ENCODE data around the gene PACRG.

PACRG gene

DNA sequence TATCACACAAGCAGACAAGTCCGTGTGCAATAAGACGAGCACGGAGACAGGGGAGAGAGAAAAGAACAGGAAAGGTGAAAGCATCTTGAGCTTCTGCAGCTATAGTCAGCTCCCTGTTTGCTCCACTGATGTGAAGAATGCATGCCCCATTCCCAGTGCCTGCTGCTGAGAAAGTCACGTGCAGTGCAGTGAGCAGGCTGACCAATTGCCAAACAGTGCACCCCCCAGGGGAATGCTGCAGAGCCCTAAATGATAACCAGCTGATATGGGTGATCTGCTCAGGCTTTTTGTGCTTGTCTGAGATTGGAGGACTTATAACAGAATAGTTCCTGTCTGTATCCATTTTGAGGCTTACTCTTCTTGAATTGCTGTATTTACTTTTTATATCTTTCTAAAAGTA lies 121.5 kb downstream of the PACRG start:
- no peak overlapping the region for H3K4me3 ChIP-seq (ENCODE audit: low read depth in 1 of 2, low read length in 2 of 2)
- no peak overlapping the region for H3K9ac ChIP-seq (ENCODE audit: low read length)
- H3K27me3 ChIP-seq (ENCODE audit: control insufficient read depth in 1 of 2, insufficient read depth in 2 of 2, low read length in 2 of 2): no peaks in the 10 kb centered on the region
- H3K9me3 ChIP-seq (ENCODE audit: low read length): no peaks in the 10 kb centered on the region
- no peaks in the 10 kb centered on the region for H3K4me1 ChIP-seq (ENCODE audit: insufficient read depth, low read length)
- no peaks in the 10 kb centered on the region for H3K36me3 ChIP-seq (ENCODE audit: insufficient read depth, low read length)
- no peak overlapping the region for H3K27ac ChIP-seq (ENCODE audit: low read depth, low read length)

DNA sequence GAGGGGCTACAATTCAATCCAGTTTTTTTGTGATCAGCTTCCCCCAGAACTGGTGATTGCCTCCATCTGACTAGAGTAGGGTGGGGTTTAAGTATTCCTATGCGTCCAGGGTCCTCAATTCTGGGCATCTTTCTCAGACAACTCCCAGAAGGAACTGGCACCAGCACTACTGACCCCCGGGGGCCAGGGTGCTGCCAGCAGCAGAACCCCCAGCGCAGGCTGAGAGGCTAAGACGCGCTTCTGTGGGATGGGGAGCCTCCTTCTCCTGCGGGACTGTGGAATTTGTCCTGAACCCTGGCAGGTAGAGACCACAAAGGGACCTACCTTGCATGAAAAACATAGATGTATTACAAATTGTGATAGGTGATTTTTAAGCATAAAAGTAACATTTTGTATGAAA lies 124.4 kb downstream of the PACRG start:
- Histone ChIP-seq H3K27ac (ENCODE audit: low read depth, low read length) (no peak overlapping the region), H3K4me3 (ENCODE audit: low read depth in 1 of 2, low read length in 2 of 2) (no peak overlapping the region), H3K27me3 (ENCODE audit: control insufficient read depth in 1 of 2, insufficient read depth in 2 of 2, low read length in 2 of 2) (no peaks in the 10 kb centered on the region), H3K9ac (ENCODE audit: low read length) (no peak overlapping the region), H3K9me3 (ENCODE audit: low read length) (no peaks in the 10 kb centered on the region), H3K4me1 (ENCODE audit: insufficient read depth, low read length) (no peaks in the 10 kb centered on the region), H3K36me3 (ENCODE audit: insufficient read depth, low read length) (no peaks in the 10 kb centered on the region)

DNA sequence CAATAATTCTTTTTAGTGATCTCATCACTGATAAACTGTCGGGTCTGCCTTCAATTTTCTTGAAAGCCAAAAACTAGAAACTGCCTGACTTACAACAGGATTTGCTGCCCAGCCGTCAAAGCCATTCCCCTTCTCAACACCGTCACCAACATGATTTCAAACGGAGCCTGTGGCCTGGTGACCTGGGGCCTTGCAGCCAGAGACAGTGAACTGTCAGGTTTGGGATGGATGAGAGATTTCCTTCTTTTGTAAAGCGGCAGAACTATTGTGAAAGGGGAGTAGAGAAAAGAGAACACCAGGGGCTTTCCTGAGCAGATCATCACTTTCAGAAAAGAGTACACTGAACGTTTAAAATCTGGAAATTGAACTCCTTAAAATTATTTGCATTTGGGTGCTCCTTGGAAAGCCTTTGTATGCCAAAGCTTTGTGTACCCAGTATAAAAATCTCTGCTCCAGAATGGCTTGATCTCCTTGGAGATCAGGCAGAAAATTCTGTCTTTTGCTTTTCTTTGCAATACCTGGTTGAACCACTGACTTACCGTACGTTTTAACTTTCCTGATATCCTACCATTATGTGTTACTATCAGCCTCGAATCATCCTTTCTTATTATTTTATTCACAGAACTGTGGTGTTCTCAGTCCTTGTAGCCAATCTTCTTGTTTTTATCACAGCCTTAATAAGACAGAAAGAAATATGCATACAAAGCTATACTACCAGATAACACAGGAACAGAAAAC lies 125.2 kb downstream of the PACRG start:
- Histone ChIP-seq H3K9ac (ENCODE audit: low read length) (no peak overlapping the region), H3K9me3 (ENCODE audit: low read length) (no peaks in the 10 kb centered on the region)

DNA sequence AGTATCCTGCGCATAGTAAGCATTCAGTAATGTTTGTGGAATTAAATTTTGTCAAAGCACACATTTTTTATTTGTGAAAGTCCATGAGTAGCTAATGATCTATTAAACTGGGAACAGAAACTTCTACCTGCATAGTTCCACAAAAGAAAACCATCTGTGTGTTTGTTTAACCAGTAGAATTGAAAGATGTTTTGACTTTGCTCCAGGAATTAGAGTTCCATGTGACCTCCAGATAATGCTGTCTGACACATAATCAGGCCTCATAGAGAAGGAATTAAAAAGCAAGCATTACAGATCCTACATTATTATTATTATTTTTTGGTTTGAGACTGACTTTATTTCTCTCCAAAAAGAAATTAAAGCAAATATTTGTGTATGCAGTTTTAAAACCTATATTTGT lies 126.5 kb downstream of the PACRG start:
- H3K9me3 ChIP-seq (ENCODE audit: low read length): no peaks in the 10 kb centered on the region
- no peaks in the 10 kb centered on the region for H3K4me1 ChIP-seq (ENCODE audit: insufficient read depth, low read length)
- H3K27ac ChIP-seq (ENCODE audit: low read depth, low read length): no peak overlapping the region
- H3K9ac ChIP-seq (ENCODE audit: low read length): no peak overlapping the region
- no peaks in the 10 kb centered on the region for H3K27me3 ChIP-seq (ENCODE audit: control insufficient read depth in 1 of 2, insufficient read depth in 2 of 2, low read length in 2 of 2)
- no peaks in the 10 kb centered on the region for H3K36me3 ChIP-seq (ENCODE audit: insufficient read depth, low read length)
- H3K4me3 ChIP-seq (ENCODE audit: low read depth in 1 of 2, low read length in 2 of 2): no peak overlapping the region

More for the DNA sequence above, 125.2 kb downstream of the PACRG start:
- Histone ChIP-seq H3K36me3 (ENCODE audit: insufficient read depth, low read length) (no peaks in the 10 kb centered on the region), H3K4me3 (ENCODE audit: low read depth in 1 of 2, low read length in 2 of 2) (no peak overlapping the region), H3K27me3 (ENCODE audit: control insufficient read depth in 1 of 2, insufficient read depth in 2 of 2, low read length in 2 of 2) (no peaks in the 10 kb centered on the region), H3K27ac (ENCODE audit: low read depth, low read length) (no peak overlapping the region), H3K4me1 (ENCODE audit: insufficient read depth, low read length) (no peaks in the 10 kb centered on the region)

DNA sequence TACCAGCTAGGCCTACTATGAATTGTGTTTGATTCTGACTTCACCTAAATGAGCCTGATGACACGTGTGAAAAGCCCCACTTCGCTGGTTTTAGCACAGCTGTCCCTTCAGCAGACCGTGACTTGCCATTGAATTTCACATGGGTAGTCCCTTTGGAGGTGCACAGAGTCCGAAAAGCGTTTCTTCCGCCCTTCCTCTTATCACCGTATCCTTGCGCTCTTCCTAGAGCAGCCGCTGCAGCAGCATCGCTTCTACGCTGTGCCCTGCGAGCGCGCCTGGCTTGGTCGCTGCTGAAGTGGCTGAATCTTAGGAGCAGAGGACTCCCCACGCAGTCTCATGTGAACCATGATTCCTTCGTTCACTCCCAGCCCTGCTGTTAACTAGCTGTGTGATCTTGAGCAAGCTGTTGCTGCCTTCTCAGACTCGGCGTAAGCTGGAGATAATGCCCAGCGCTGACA lies 127.0 kb downstream of the PACRG start:
- no peak overlapping the region for H3K4me3 ChIP-seq (ENCODE audit: low read depth in 1 of 2, low read length in 2 of 2)
- no peaks in the 10 kb centered on the region for H3K4me1 ChIP-seq (ENCODE audit: insufficient read depth, low read length)
- no peak overlapping the region for H3K9ac ChIP-seq (ENCODE audit: low read length)
- H3K27ac ChIP-seq (ENCODE audit: low read depth, low read length): no peak overlapping the region
- no peaks in the 10 kb centered on the region for H3K9me3 ChIP-seq (ENCODE audit: low read length)
- no peaks in the 10 kb centered on the region for H3K27me3 ChIP-seq (ENCODE audit: control insufficient read depth in 1 of 2, insufficient read depth in 2 of 2, low read length in 2 of 2)
- H3K36me3 ChIP-seq (ENCODE audit: insufficient read depth, low read length): no peaks in the 10 kb centered on the region

DNA sequence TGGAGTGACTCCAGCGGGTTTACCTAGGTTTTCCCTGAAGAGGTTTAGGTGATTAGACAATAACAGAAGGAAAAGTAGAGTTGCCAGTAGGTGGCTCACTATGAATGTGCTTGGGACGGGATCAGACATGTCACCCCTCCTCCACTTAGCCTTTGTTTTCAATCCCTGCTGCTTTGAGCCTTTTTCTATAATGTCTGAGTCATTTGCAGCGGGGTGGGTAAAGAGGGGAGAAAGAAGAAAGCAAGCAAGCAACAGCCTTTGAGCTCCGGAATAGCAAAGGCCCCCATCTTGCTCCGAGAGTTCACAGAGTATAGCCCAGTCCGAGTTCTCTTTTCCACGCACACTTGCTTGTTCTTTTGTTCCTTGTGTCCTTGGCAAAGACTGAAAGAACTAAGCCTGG lies 129.1 kb downstream of the PACRG start:
- Histone ChIP-seq H3K4me1 (ENCODE audit: insufficient read depth, low read length) (no peaks in the 10 kb centered on the region), H3K36me3 (ENCODE audit: insufficient read depth, low read length) (no peaks in the 10 kb centered on the region), H3K4me3 (ENCODE audit: low read depth in 1 of 2, low read length in 2 of 2) (peak overlapping the region in 1 of 2 donors; percentile 37), H3K27ac (ENCODE audit: low read depth, low read length) (no peak overlapping the region), H3K9me3 (ENCODE audit: low read length) (no peaks in the 10 kb centered on the region), H3K9ac (ENCODE audit: low read length) (no peak overlapping the region), H3K27me3 (ENCODE audit: control insufficient read depth in 1 of 2, insufficient read depth in 2 of 2, low read length in 2 of 2) (no peaks in the 10 kb centered on the region)

DNA sequence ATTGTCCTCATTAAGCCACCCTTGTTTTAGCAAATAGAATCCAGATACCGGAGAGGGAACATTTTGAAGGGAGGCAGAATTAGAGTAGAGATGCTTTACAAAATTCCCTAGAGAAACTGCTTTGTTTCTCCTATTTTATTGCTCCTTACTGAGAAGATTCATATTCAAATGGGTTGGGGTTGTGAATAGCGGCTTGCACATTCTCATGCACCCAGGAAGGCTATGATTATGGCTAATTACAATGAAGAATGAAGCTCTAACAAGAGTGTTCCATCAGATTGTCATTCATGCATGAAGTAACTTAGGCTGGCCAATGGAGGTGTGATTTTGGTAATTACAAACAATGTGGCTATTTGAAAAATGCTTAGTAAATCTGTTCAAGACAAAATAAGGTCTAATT lies 129.6 kb downstream of the PACRG start:
- no peaks in the 10 kb centered on the region for H3K36me3 ChIP-seq (ENCODE audit: insufficient read depth, low read length)
- H3K27me3 ChIP-seq (ENCODE audit: control insufficient read depth in 1 of 2, insufficient read depth in 2 of 2, low read length in 2 of 2): no peaks in the 10 kb centered on the region
- no peaks in the 10 kb centered on the region for H3K4me1 ChIP-seq (ENCODE audit: insufficient read depth, low read length)
- H3K9me3 ChIP-seq (ENCODE audit: low read length): no peaks in the 10 kb centered on the region
- no peak overlapping the region for H3K9ac ChIP-seq (ENCODE audit: low read length)
- no peak overlapping the region for H3K27ac ChIP-seq (ENCODE audit: low read depth, low read length)
- H3K4me3 ChIP-seq (ENCODE audit: low read depth in 1 of 2, low read length in 2 of 2): peak overlapping the region in 1 of 2 donors; percentile 37

DNA sequence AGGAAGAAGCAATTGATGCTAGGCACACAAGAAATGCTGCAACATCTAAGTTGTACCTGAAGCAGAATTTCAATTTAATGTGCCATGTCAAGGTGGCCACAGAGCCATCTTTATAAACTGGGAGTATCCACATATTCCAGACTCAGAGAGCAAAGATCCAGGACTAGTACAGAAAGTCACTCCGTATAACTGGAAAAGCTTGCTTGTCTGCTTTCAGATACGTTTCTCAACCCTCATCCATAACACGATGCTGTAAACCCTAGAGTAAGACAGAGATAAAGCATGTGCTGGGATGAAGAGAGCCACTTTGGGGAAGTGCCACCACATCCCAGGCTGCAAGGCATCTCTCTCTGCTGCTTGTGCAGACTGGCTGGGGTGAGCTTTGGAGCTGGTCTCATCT lies 134.7 kb downstream of the PACRG start:
- Histone ChIP-seq H3K27ac (ENCODE audit: low read depth, low read length) (no peak overlapping the region), H3K27me3 (ENCODE audit: control insufficient read depth in 1 of 2, insufficient read depth in 2 of 2, low read length in 2 of 2) (no peaks in the 10 kb centered on the region), H3K9me3 (ENCODE audit: low read length) (no peaks in the 10 kb centered on the region), H3K9ac (ENCODE audit: low read length) (no peak overlapping the region), H3K36me3 (ENCODE audit: insufficient read depth, low read length) (no peaks in the 10 kb centered on the region), H3K4me3 (ENCODE audit: low read depth in 1 of 2, low read length in 2 of 2) (no peak overlapping the region), H3K4me1 (ENCODE audit: insufficient read depth, low read length) (no peaks in the 10 kb centered on the region)

DNA sequence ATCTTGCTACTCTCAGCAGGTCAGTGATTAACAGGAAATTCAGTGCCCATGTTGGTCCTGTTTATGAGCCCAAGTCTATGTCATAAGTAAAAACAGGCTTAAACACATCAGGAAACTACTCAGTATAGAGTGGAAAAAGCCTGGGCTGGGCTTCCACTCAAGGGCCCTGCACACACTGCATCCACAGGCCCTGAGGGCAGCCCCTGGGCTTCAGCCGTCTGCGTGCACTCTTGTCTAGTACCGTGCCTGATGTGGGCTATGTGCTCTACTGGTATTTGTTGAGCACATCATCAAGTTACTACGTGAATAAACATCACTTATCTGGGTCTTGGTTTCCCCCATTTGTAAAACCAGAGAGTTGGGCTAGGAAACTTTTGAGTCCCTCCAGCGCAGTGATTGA lies 135.2 kb downstream of the PACRG start:
- Histone ChIP-seq H3K4me1 (ENCODE audit: insufficient read depth, low read length) (no peaks in the 10 kb centered on the region), H3K27ac (ENCODE audit: low read depth, low read length) (no peak overlapping the region), H3K36me3 (ENCODE audit: insufficient read depth, low read length) (no peaks in the 10 kb centered on the region), H3K9ac (ENCODE audit: low read length) (no peak overlapping the region), H3K9me3 (ENCODE audit: low read length) (no peaks in the 10 kb centered on the region), H3K27me3 (ENCODE audit: control insufficient read depth in 1 of 2, insufficient read depth in 2 of 2, low read length in 2 of 2) (no peaks in the 10 kb centered on the region), H3K4me3 (ENCODE audit: low read depth in 1 of 2, low read length in 2 of 2) (no peak overlapping the region)

DNA sequence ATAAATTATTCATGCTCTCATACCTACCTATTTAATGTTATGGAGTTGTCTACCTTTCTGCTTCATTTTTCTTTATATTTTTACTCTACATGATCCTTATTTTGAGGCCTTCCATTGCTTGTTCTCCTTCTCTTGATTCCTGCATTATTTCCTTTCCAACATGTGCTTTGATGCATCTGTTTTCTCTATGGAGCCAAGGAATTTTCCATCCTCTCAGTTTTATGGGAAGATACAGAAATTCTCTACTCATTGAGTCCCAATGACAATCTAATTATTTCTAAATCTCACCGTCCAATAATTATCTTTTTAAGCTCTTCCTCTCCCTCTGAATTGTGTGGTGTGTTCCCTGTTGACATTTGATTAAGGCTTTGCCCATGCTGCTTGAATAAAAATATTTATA lies 136.0 kb downstream of the PACRG start:
- H3K4me3 ChIP-seq (ENCODE audit: low read depth in 1 of 2, low read length in 2 of 2): no peak overlapping the region
- no peak overlapping the region for H3K27ac ChIP-seq (ENCODE audit: low read depth, low read length)
- no peaks in the 10 kb centered on the region for H3K9me3 ChIP-seq (ENCODE audit: low read length)
- H3K4me1 ChIP-seq (ENCODE audit: insufficient read depth, low read length): no peaks in the 10 kb centered on the region
- H3K27me3 ChIP-seq (ENCODE audit: control insufficient read depth in 1 of 2, insufficient read depth in 2 of 2, low read length in 2 of 2): no peaks in the 10 kb centered on the region
- H3K36me3 ChIP-seq (ENCODE audit: insufficient read depth, low read length): no peaks in the 10 kb centered on the region
- H3K9ac ChIP-seq (ENCODE audit: low read length): no peak overlapping the region

DNA sequence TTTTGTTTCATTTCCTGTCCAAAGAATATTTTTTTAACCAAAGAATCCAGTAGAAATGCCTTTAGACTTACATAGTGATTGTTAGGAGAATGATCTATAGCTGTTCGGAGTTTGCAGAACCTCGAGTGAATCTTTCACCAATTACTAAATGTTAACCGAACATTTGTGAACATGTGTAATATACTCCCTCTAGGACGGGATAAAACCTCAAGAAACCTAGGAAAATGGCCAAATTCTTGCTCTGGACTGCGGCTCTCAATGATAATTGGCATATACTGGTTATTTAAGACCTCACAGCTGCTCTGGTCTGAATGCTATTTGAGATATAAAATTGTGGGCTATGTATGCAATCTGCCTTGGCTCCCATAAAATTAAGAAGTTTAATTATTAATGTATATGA lies 137.1 kb downstream of the PACRG start:
- Histone ChIP-seq H3K4me1 (ENCODE audit: insufficient read depth, low read length) (no peaks in the 10 kb centered on the region), H3K9ac (ENCODE audit: low read length) (no peak overlapping the region), H3K36me3 (ENCODE audit: insufficient read depth, low read length) (no peaks in the 10 kb centered on the region)

DNA sequence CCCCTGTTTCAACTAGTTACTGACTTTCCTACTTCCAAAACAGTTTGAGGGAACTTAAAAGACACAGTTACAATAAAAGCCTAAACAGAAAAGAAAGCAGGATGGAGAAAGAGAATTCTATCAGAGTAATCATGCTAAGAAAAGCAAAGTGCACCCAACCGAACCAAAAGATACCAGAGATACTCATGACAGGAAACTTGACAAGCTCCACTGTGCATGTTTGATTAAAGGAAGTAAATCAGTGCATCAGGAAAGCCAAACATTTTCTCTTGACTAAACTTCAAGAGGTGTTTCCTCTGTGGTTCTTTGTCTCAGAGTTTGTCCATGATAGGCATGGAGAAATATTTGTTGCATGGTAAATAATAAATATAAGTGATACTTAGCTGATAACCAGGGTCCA lies 138.9 kb downstream of the PACRG start:
- Histone ChIP-seq H3K4me1 (ENCODE audit: insufficient read depth, low read length) (no peaks in the 10 kb centered on the region), H3K4me3 (ENCODE audit: low read depth in 1 of 2, low read length in 2 of 2) (no peak overlapping the region), H3K27ac (ENCODE audit: low read depth, low read length) (no peak overlapping the region), H3K9me3 (ENCODE audit: low read length) (no peaks in the 10 kb centered on the region), H3K9ac (ENCODE audit: low read length) (no peak overlapping the region), H3K27me3 (ENCODE audit: control insufficient read depth in 1 of 2, insufficient read depth in 2 of 2, low read length in 2 of 2) (no peaks in the 10 kb centered on the region), H3K36me3 (ENCODE audit: insufficient read depth, low read length) (no peaks in the 10 kb centered on the region)

More for the DNA sequence above, 137.1 kb downstream of the PACRG start:
- Histone ChIP-seq H3K4me3 (ENCODE audit: low read depth in 1 of 2, low read length in 2 of 2) (no peak overlapping the region), H3K27me3 (ENCODE audit: control insufficient read depth in 1 of 2, insufficient read depth in 2 of 2, low read length in 2 of 2) (no peaks in the 10 kb centered on the region), H3K9me3 (ENCODE audit: low read length) (no peaks in the 10 kb centered on the region), H3K27ac (ENCODE audit: low read depth, low read length) (no peak overlapping the region)

Data from muscle layer of colon (tissue), 2 donors.